Kidney (tissue), 14 donors: ENCODE results near the gene CDK14. TPM values are rescaled to one million over a fixed set of nuclear protein-coding genes. Genes with fewer than 3 reads are reported as not detected.

ENCODE experiments used
- DNase-seq, 5 donors: peaks; one replicate each; pipeline ENCODE4 v3.0.0-alpha.2; 2013 to 2020
- FAIRE-seq: peaks from 2 replicates; lab custom pipeline; 2012; peaks lifted over from hg19 to GRCh38; lab: Jason Lieb, UNC
- H3K27ac ChIP-seq, 2 donors: one replicate each; pipeline ENCODE4 v1.7.0; 2013; ENCODE audit warnings: low read depth in 2 of 2, low read length in 2 of 2, inconsistent platforms in 1 of 2
- H3K27me3 ChIP-seq: one replicate; pipeline ENCODE4 v1.7.1; 2013; ENCODE audit warnings: low read length, inconsistent platforms; ENCODE audit not compliant: control insufficient read depth, insufficient read depth
- H3K36me3 ChIP-seq, 3 donors: one replicate each; pipeline versions ENCODE4 v1.7.0 to v1.7.1; 2013; ENCODE audit warnings: low read length in 3 of 3, control low read depth in 1 of 3, inconsistent platforms in 1 of 3; ENCODE audit not compliant: insufficient read depth in 3 of 3, control insufficient read depth in 2 of 3
- H3K4me1 ChIP-seq, 3 donors: one replicate each; pipeline versions ENCODE4 v1.7.0 to v1.7.1; 2013; ENCODE audit warnings: low read length in 3 of 3, inconsistent platforms in 1 of 3, low read depth in 1 of 3; ENCODE audit not compliant: control insufficient read depth in 2 of 3, insufficient read depth in 2 of 3
- H3K4me3 ChIP-seq, 3 donors: one replicate each; pipeline versions ENCODE4 v1.7.0 to v1.8.1; 2013; ENCODE audit warnings: low read length in 3 of 3, control low read depth in 1 of 3, inconsistent platforms in 1 of 3
- H3K9ac ChIP-seq, 3 donors: one replicate each; pipeline versions ENCODE4 v1.7.0 to v1.7.1; 2013; ENCODE audit warnings: low read length in 3 of 3, control low read depth in 1 of 3, inconsistent platforms in 1 of 3
- H3K9me3 ChIP-seq, 3 donors: one replicate each; pipeline versions ENCODE4 v1.7.0 to v1.7.1; 2013; ENCODE audit warnings: low read length in 3 of 3, control low read depth in 1 of 3, inconsistent platforms in 1 of 3; ENCODE audit not compliant: control insufficient read depth in 2 of 3, insufficient read depth in 1 of 3
- CTCF ChIP-seq: IDR thresholded peaks from 3 replicates; pipeline ENCODE4 v1.5.1; 2012; ENCODE audit warnings: mild to moderate bottlenecking, moderate library complexity, borderline replicate concordance; ENCODE audit not compliant: insufficient read depth; ENCODE audit errors: extremely low read depth
- intact Hi-C: fragments of 100-400 bp; cut with DNase I; formaldehyde crosslinking; loops from one replicate; pipeline ENCODE4 v1.11.1; 2022
- polyA plus RNA-seq: library from polyadenylated mRNA; stranded (reverse); fragments of 350-450 nt; fragmentation: Illumina TruSeq; extraction: RNeasy Lipid Tissue Mini Kit (QIAGEN cat#74804); gene quantifications from one replicate; pipeline ENCODE4 v1.2.3, GENCODE V29; 2014; ENCODE audit warnings: low read depth, low replicate concordance; ENCODE audit not compliant: insufficient read depth
- total RNA-seq: library from RNA; stranded (reverse); fragmentation: NEBNext Ultra II Directional; extraction: Animal tissue kit (Norgen Biotek cat#: 25700); gene quantifications from one replicate; pipeline ENCODE4 v1.2.1, GENCODE V29; 2021
- donor health status: control.
- donor health status: control.
- donor health status: control.
- donor health status: control.
- donor health status: control.
- donor health status: DM: yes; HTN: yes; CAD: no.
- donor health status: Normal renal cell carcinoma (clear cell type).

Gene CDK14
- total and polyA plus RNA-seq, 2 donors from 2014 or later: 11.9 to 33.9 TPM

DNA sequence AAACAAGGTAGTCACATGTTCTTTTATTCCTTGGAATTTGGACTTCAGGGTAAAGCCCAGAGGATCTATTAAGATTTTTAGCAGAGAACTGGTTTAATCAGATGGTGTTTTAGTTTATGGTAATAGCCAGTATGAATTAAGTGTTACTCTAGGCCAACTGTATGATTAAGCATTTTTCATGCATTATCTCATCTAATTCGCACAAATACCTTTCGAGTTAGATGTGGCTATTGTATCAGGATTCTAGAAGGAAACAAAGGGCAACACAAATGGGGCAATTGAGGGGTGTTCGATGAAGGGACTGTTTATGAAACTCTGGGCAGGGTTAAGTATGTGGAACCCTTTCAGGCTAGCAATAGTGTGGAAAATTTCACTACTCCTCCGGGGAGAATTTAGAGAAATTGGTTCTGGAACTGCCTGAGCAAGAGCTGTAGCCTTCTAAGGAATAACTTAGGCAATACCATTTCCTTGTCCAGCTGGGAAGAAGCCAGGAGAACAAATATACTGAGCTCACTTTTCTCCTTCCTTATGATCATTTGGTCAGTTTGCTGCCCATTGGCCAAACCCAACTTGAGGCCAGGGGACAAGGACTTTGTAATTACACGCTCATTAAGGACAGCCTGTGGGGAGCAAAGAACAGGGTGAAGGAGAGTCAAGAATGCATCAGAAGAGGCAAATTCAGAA is 349.1 kb downstream of the CDK14 start:
- Histone ChIP-seq H3K9ac (no peak overlapping the region), H3K4me3 (no peak overlapping the region), H3K27ac (no peak overlapping the region), H3K36me3 (no peaks in the 10 kb centered on the region), H3K9me3 (no peaks in the 10 kb centered on the region), H3K27me3 (no peaks in the 10 kb centered on the region), H3K4me1 (no peaks in the 10 kb centered on the region)
- intact Hi-C loops: no loop called here
- FAIRE-seq (no peak), DNase-seq (no peak)
- TF ChIP-seq CTCF: no peak

DNA sequence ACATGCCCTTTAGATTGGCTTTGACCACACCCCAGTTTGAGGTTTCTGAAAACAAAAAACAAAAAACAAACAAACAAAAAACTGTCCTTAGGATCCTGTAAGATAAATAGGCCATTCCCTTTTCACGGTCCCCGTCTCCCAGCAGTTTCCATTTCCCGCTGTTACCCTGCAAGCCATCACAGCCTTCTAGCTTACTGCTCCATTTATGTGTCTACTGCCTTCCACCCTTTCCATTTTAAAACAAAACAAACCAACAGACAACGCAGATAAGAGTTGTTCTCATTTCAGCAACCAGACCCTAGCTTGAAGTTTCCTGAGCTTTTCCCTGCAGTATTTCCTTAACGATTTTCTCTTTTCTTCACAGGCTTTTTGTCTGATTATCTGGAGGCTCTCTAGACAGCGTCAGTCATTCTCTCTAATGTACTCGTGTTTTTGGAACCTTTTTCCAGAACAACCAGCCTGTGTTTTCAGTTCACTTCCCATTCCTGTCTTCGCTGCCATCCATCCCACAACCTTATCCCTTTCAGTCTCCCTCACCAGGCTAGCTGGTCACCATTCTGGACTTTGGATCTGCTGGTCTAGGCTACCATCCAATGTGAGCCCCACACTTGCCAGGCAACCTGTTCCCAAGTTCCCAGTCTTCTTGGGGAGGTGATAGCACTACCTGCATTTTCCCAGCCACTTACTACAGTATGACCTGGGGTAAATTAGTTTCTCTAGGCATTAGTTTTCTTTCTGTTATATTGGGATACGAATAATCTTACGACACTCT is 350.8 kb downstream of the CDK14 start:
- no peaks in the 10 kb centered on the region for H3K36me3 ChIP-seq
- no peak overlapping the region for H3K4me3 ChIP-seq
- H3K4me1 ChIP-seq: no peaks in the 10 kb centered on the region
- intact Hi-C loops: no loop called here
- DNase-seq (no peak), FAIRE-seq (no peak)
- H3K9ac ChIP-seq: no peak overlapping the region
- no peaks in the 10 kb centered on the region for H3K9me3 ChIP-seq
- no peak for TF ChIP-seq CTCF
- no peaks in the 10 kb centered on the region for H3K27me3 ChIP-seq
- H3K27ac ChIP-seq: no peak overlapping the region

DNA sequence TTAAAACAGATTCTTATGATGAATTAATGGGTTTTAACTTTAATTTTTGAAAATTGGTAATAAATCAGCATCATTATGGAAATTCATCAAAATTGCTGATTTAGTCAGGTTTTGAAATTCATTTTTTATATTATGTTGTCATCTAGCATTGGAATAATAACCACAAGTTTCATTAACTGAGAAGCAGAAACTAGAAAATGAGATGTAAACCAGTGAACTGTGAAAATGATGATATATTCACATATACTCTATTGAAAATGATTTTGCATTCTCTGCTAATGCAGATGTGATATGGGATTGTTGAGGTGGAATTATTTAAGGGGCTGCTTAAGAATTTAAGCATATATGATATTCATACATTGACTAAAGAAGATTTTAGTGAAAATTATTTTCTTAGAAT is 352.0 kb downstream of the CDK14 start:
- intact Hi-C loops: no loop called here
- Histone ChIP-seq H3K4me1 (peaks cover 0 to 2% (median 0%) of the 10 kb centered on the region in 3 donors), H3K27ac (no peak overlapping the region), H3K27me3 (no peaks in the 10 kb centered on the region), H3K9ac (no peak overlapping the region), H3K9me3 (no peaks in the 10 kb centered on the region), H3K4me3 (no peak overlapping the region), H3K36me3 (no peaks in the 10 kb centered on the region)
- no peak for FAIRE-seq
- no peak for TF ChIP-seq CTCF
- no peak for DNase-seq
